ENCODE data around the gene WDR41. TPM values are rescaled to one million over a fixed set of nuclear protein-coding genes. Genes with fewer than 3 reads are reported as not detected.

The WDR41 gene
- total and polyA plus RNA-seq, 9 of the 15 experiments (the other 6 are each of a cell fraction or from before 2014, with no cell fraction given), result 33.6 to 67.2 (median 55.5) TPM

DNA sequence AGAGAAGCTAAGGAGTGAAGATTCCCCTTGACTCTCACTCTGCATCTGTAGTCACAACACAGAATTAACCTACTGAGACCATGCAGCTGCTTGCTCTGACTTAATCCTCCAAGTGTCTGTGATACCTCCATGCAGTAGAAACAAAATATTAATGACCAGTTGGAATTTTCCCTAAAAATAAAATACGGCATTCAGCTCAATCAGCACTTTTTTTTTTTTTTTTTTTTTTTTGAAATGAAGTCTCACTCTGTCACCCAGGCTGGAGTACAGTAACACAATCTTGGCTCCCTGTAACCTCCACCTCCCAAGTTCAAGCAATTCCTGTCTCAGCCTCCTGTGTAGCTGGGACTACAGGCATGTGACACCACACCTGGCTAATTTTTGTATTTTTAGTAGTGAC lies 48.4 kb downstream of the WDR41 start:
- no peak overlapping the region for H3K4me2 ChIP-seq (ENCODE audit: insufficient read depth, low read length)
- peak; percentile 13; the same call in 1 of the 2 replicates for TF ChIP-seq C11orf30 (IDR thresholded peaks at IDR 0.05; ENCODE audit: low read depth)
- no peak for TF ChIP-seq ZNF75A (CRISPR knock-in tag; IDR thresholded peaks at IDR 0.05)
- no peak for TF ChIP-seq TGIF2 (CRISPR knock-in tag; IDR thresholded peaks at IDR 0.05)
- peak; percentile 54 for TF ChIP-seq ZNF316 (IDR thresholded peaks at IDR 0.05)
- no peak for TF ChIP-seq CBX2 (IDR thresholded peaks at IDR 0.05; ENCODE audit: insufficient read depth, low read length, poor library complexity, severe bottlenecking)
- H2AFZ ChIP-seq (ENCODE audit: low read depth, low read length), result no peak overlapping the region
- peaks cover 12% of the 10 kb centered on the region; the same call in 1 of the 3 replicates for H3K36me3 ChIP-seq (ENCODE audit: control insufficient read depth, insufficient read depth, low read length)
- H3K27me3 ChIP-seq (ENCODE audit: control insufficient read depth in 2 of 2, insufficient read depth in 2 of 2, low read length in 2 of 2), result no peaks in the 10 kb centered on the region
- intact Hi-C loops (cut with micrococcal nuclease), result no loop called here
- FAIRE-seq (no peak), DNase-seq (ENCODE audit: extremely low read depth in 1 of 4, low spot score in 3 of 4) (no peak), ATAC-seq (no peak)
- no peaks in the 10 kb centered on the region for H3K79me2 ChIP-seq (ENCODE audit: control insufficient read depth, insufficient read depth, low read length)
- no peaks in the 10 kb centered on the region for H3K9me3 ChIP-seq (replicated peaks; ENCODE audit: control insufficient read depth, insufficient read depth, low read depth, low read length)
- no peak overlapping the region for H3K9ac ChIP-seq (ENCODE audit: insufficient read depth in 1 of 2, low read depth in 2 of 2, low read length in 2 of 2)
- H3K4me1 ChIP-seq (replicated peaks in 1 of 2; ENCODE audit: control insufficient read depth in 2 of 2, insufficient read depth in 2 of 2, low read length in 2 of 2), result peaks cover 0 to under 1% of the 10 kb centered on the region in 2 experiments; a peak in 1 of 5 replicates
- no TSS peak for BruUV-seq (replicated peaks)
- 89% methylated on average over 1 of the region's 1 CpG for WGBS (ENCODE audit: insufficient coverage, low coverage, missing lambda C conversion rate)
- ChIA-PET POLR2A (no interaction called here), CTCF (ENCODE audit: low intra/inter-chr PET ratio) (no interaction called here)
- no peak overlapping the region for H3K4me3 ChIP-seq
- in situ Hi-C loops (cut with MboI), result no loop called here
- H4K20me1 ChIP-seq (replicated peaks; ENCODE audit: control insufficient read depth, insufficient read depth, low read length), result no peaks in the 10 kb centered on the region
- no peaks in the 10 kb centered on the region for H3K9me1 ChIP-seq (ENCODE audit: control insufficient read depth, insufficient read depth, low read length)
- H3K27ac ChIP-seq (ENCODE audit: extremely low read depth, low read depth, low read length), result no peak overlapping the region

- Histone ChIP-seq H4K20me1 (replicated peaks; ENCODE audit: control insufficient read depth, insufficient read depth, low read length) (no peaks in the 10 kb centered on the region), H3K4me2 (ENCODE audit: insufficient read depth, low read length) (no peak overlapping the region), H3K4me1 (replicated peaks in 1 of 2; ENCODE audit: control insufficient read depth in 2 of 2, insufficient read depth in 2 of 2, low read length in 2 of 2) (no peaks in the 10 kb centered on the region), H3K9me1 (ENCODE audit: control insufficient read depth, insufficient read depth, low read length) (no peaks in the 10 kb centered on the region), H3K36me3 (ENCODE audit: control insufficient read depth, insufficient read depth, low read length) (peaks cover 23% of the 10 kb centered on the region; the same call in 2 of the 3 replicates), H3K9ac (ENCODE audit: insufficient read depth in 1 of 2, low read depth in 2 of 2, low read length in 2 of 2) (no peak overlapping the region), H3K4me3 (no peak overlapping the region), H3K27me3 (ENCODE audit: control insufficient read depth in 2 of 2, insufficient read depth in 2 of 2, low read length in 2 of 2) (no peaks in the 10 kb centered on the region), H2AFZ (ENCODE audit: low read depth, low read length) (no peak overlapping the region), H3K9me3 (replicated peaks; ENCODE audit: control insufficient read depth, insufficient read depth, low read depth, low read length) (no peaks in the 10 kb centered on the region), H3K27ac (ENCODE audit: extremely low read depth, low read depth, low read length) (no peak overlapping the region), H3K79me2 (ENCODE audit: control insufficient read depth, insufficient read depth, low read length) (no peaks in the 10 kb centered on the region)
- FAIRE-seq (no peak), DNase-seq (ENCODE audit: extremely low read depth in 1 of 4, low spot score in 3 of 4) (no peak), ATAC-seq (no peak)
- in situ Hi-C loops (cut with MboI) (no loop called here), intact Hi-C loops (cut with micrococcal nuclease) (no loop called here)
- POLR2A ChIA-PET, result interaction anchor here (1.1 kb wide), 1 partner anchor 11 kb away, joined by 4 read pairs; no protein-coding TSS in a partner anchor
- BruUV-seq (replicated peaks), result no TSS peak
- CTCF ChIA-PET (ENCODE audit: low intra/inter-chr PET ratio), result no interaction called here
- TF ChIP-seq ZNF830 (CRISPR knock-in tag; IDR thresholded peaks at IDR 0.05) (no peak), ZNF280A (IDR thresholded peaks at IDR 0.05; ENCODE audit: low read depth, partially characterized antibody) (no peak), ZNF24 (IDR thresholded peaks at IDR 0.05) (no peak), CHCHD3 (CRISPR knock-in tag; IDR thresholded peaks at IDR 0.05) (no peak), TBL1XR1 (IDR thresholded peaks at IDR 0.05; ENCODE audit: low read length in 2 of 2) (no peak), SIN3A (IDR thresholded peaks at IDR 0.05; ENCODE audit: borderline replicate concordance in 2 of 2, control insufficient read depth in 1 of 2, low read depth in 2 of 2, low read length in 2 of 2) (no peak)
- 57% methylated on average over 3 of the region's 3 CpGs for WGBS (ENCODE audit: insufficient coverage, low coverage, missing lambda C conversion rate)
Measured at GRCh38 chr5:77438071-77438470, 54.0 kb downstream of the WDR41 start.

Data from K562 (cell line).